ENCODE results near the gene TMEM9. TPM values are rescaled to one million over a fixed set of nuclear protein-coding genes. Genes with fewer than 3 reads are reported as not detected.

Gene TMEM9
- total and polyA plus RNA-seq, 9 of the 15 experiments (the other 6 are each of a cell fraction or from before 2014, with no cell fraction given), result 30.4 to 107 (median 67.6) TPM

GRCh38 chr1:201167041-201167991 is 13.0 kb upstream of the TMEM9 start (continued):
- TF ChIP-seq USF1 (CRISPR knock-in tag; IDR thresholded peaks at IDR 0.05) (no peak), ZNF764 (CRISPR knock-in tag; IDR thresholded peaks at IDR 0.05; ENCODE audit: low read depth) (no peak), HNRNPUL1 (IDR thresholded peaks at IDR 0.05; ENCODE audit: low read length) (no peak), CREBBP (IDR thresholded peaks at IDR 0.05; ENCODE audit: low read depth, low read length) (no peak), ZBTB40 (IDR thresholded peaks at IDR 0.05) (0 out of 2 replicates have a peak, but pooled peaks have one; percentile 5), ZBTB40 (CRISPR knock-in tag; IDR thresholded peaks at IDR 0.05) (no peak), PKNOX1 (IDR thresholded peaks at IDR 0.05) (peak; percentile 11; the same call in 1 of the 2 replicates), DLX4 (CRISPR knock-in tag; IDR thresholded peaks at IDR 0.05) (no peak), ATF1 (CRISPR knock-in tag; IDR thresholded peaks at IDR 0.05) (no peak), ATF1 (tag; IDR thresholded peaks at IDR 0.05) (peak; percentile 29; the same call in 1 of the 2 replicates), MTA1 (IDR thresholded peaks at IDR 0.05; ENCODE audit: borderline replicate concordance) (peak; percentile 58; the same call in 1 of the 2 replicates), KLF6 (CRISPR knock-in tag; IDR thresholded peaks at IDR 0.05; ENCODE audit: borderline replicate concordance) (no peak), TAF1 (IDR thresholded peaks at IDR 0.05; ENCODE audit: control insufficient read depth, extremely low read depth, insufficient read depth, low read length, severe bottlenecking) (no peak), PCBP1 (IDR thresholded peaks at IDR 0.05; ENCODE audit: low read depth, low read length, poor library complexity, severe bottlenecking) (no peak), NR4A1 (CRISPR knock-in tag; IDR thresholded peaks at IDR 0.05) (no peak), NR4A1 (tag; IDR thresholded peaks at IDR 0.05) (no peak; the same call in 1 of the 2 replicates)

Data from K562 (cell line).